ENCODE results near the gene LGMN. TPM values are rescaled to one million over a fixed set of nuclear protein-coding genes. Genes with fewer than 3 reads are reported as not detected.

The LGMN gene
- total and polyA plus RNA-seq, 9 of the 15 experiments (the other 6 are each of a cell fraction or from before 2014, with no cell fraction given), result 0.05 to 1.4 (median 0.43) TPM; not detected in 2

GRCh38 chr14:92698393-92698792 lies 50.0 kb downstream of the LGMN start (continued):
- TF ChIP-seq CGGBP1 (CRISPR knock-in tag; IDR thresholded peaks at IDR 0.05) (no peak), ARID3A (IDR thresholded peaks at IDR 0.05; ENCODE audit: borderline replicate concordance, low read depth, low read length) (no peak), ZNF77 (CRISPR knock-in tag; IDR thresholded peaks at IDR 0.05) (no peak), FOSL1 (tag; conservative IDR thresholded peaks at IDR 0.05) (no peak), ZNF384 (IDR thresholded peaks at IDR 0.05; ENCODE audit: low read depth, low read length) (no peak), PHF8 (IDR thresholded peaks at IDR 0.05; ENCODE audit: borderline replicate concordance, low read length) (no peak), YY1 (IDR thresholded peaks at IDR 0.05; ENCODE audit: borderline replicate concordance in 1 of 3, control insufficient read depth in 1 of 3, extremely low read depth in 1 of 3, insufficient read depth in 3 of 3, insufficient read length in 1 of 3, insufficient replicate concordance in 2 of 3, low read depth in 1 of 3, low read length in 2 of 3) (no peak), HMG20B (CRISPR knock-in tag; IDR thresholded peaks at IDR 0.05) (no peak), E4F1 (CRISPR knock-in tag; IDR thresholded peaks at IDR 0.05; ENCODE audit: borderline replicate concordance) (no peak)
